ENCODE results near the gene TMEM123.
"Not testable (repeated sequence)": the region's sequence is repeated elsewhere in the genome, so short reads cannot be mapped to it uniquely, and the experiment has no call there.

The TMEM123 gene

GRCh38 chr11:102447941-102448868 is 4.4 kb downstream of the TMEM123 start:
- DNase-seq = no peak

- no peak for DNase-seq
Measured at GRCh38 chr11:102447193-102447592, 5.4 kb downstream of the TMEM123 start.

GRCh38 chr11:102446606-102447005 is 6.0 kb downstream of the TMEM123 start:
- no peak for DNase-seq

- DNase-seq = not testable (repeated sequence)
Measured at GRCh38 chr11:102444693-102445092, 7.9 kb downstream of the TMEM123 start.

GRCh38 chr11:102444142-102444541 is 8.4 kb downstream of the TMEM123 start:
- DNase-seq = not testable (repeated sequence)

- not testable (repeated sequence) for DNase-seq
Measured at GRCh38 chr11:102439063-102439363, 13.6 kb downstream of the TMEM123 start.

GRCh38 chr11:102438311-102439062 is 14.1 kb downstream of the TMEM123 start:
- DNase-seq = no peak

GRCh38 chr11:102437727-102438126 is 14.8 kb downstream of the TMEM123 start:
- no peak for DNase-seq

GRCh38 chr11:102436976-102437375 is 15.6 kb downstream of the TMEM123 start:
- DNase-seq = no peak

- no peak for DNase-seq
Measured at GRCh38 chr11:102436561-102436960, 16.0 kb downstream of the TMEM123 start.

GRCh38 chr11:102435688-102436087 is 16.9 kb downstream of the TMEM123 start:
- DNase-seq = no peak

GRCh38 chr11:102433571-102433970 is 19.0 kb downstream of the TMEM123 start:
- DNase-seq = not testable (repeated sequence)

GRCh38 chr11:102432560-102432959 is 20.0 kb downstream of the TMEM123 start:
- not testable (repeated sequence) for DNase-seq

GRCh38 chr11:102431404-102431803 is 21.2 kb downstream of the TMEM123 start:
- DNase-seq = no peak

GRCh38 chr11:102430158-102430836 is 22.3 kb downstream of the TMEM123 start:
- DNase-seq = no peak

- no peak for DNase-seq
Measured at GRCh38 chr11:102429691-102430090, 22.9 kb downstream of the TMEM123 start.

GRCh38 chr11:102429226-102429625 is 23.3 kb downstream of the TMEM123 start:
- no peak for DNase-seq

GRCh38 chr11:102428696-102429095 is 23.9 kb downstream of the TMEM123 start:
- DNase-seq = no peak

GRCh38 chr11:102427068-102427467 is 25.5 kb downstream of the TMEM123 start:
- DNase-seq = no peak

GRCh38 chr11:102426570-102426969 is 26.0 kb downstream of the TMEM123 start:
- DNase-seq = no peak

- DNase-seq = no peak
Measured at GRCh38 chr11:102426000-102426399, 26.6 kb downstream of the TMEM123 start.

GRCh38 chr11:102423936-102424335 is 28.6 kb downstream of the TMEM123 start:
- DNase-seq = no peak

Data from right forelimb (tissue), 1 donor.